GM21825 (cell line): Measurements from ENCODE around the gene OR11H6.
"Not testable (repeated sequence)": the region's sequence is repeated elsewhere in the genome, so short reads cannot be mapped to it uniquely, and the experiment has no call there.

Experiments
- ATAC-seq: cut with Tn5 transposase; IDR thresholded peaks from one replicate; pipeline ENCODE4 v1.9.1; 2021; ENCODE audit warnings: mild to moderate bottlenecking, moderate library complexity; ENCODE audit not compliant: unreplicated experiment

Gene OR11H6

DNA sequence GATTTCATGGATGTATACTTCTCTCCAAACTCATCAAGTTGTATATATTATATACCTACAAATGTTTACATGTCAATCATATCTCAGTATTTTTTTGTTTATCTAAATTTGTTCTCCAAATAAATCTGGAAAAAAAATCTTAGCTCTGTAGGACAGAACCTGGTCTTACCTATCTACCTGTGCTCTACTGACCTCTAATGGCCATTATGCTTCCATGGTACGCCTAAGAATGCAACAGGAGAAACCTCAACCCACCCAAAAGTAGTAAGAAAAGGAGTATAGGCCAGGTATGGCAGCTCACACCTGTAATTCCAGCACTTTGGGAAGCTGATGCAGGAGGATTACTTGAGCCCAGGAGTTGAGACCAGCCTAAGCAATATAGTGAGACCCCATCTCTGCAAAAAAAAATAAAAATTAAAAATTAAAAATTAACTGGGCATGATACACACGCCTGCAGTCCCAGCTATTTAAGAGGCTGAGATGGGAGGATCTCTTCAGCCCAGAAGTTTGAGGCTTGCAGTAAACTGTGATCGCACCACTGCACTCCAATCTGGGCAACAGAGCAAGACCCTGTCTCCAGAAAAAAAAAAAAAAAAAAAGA, 24.2 kb downstream of the OR11H6 start:
- no peak for ATAC-seq

DNA sequence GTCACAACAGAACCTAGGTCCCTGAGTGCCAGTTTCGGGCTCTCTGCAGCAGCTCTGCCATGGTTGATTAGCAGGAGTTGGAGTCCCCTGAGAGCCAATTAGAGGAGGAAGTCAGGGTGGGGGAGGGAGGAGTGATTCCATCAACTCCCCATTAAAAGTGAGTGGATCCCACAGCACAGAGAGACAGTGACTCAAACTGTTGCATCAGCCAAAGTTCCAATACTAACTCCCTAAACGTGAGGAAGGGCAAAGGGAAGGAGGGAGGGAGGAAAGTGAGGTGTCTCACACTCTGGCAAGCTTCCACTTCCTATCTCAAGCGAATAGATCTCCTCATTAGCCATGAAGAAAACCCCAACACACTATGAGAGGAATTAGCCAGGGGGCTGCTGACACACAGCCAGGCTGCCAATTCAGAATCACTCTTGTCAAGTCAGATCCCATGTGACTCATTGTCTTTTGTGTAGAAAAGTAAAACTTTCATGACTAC, 39.2 kb downstream of the OR11H6 start:
- ATAC-seq: no peak

DNA sequence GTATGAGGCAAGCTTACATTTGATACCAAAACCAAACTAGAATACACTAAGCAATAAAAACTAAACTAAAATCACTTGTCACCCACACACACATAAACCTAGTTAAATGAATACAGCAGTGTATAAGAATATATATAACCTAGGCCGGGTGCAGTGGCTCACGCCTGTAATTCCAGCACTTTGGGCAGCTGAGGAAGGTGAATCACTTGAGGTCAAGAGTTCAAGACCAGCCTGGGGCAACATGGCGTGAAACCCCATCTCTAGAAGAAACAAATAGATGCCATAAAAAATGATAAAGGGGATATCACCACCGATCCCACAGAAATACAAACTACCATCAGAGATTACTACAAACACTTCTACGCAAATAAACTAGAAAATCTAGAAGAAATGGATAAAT, 40.9 kb downstream of the OR11H6 start:
- ATAC-seq: not testable (repeated sequence)

DNA sequence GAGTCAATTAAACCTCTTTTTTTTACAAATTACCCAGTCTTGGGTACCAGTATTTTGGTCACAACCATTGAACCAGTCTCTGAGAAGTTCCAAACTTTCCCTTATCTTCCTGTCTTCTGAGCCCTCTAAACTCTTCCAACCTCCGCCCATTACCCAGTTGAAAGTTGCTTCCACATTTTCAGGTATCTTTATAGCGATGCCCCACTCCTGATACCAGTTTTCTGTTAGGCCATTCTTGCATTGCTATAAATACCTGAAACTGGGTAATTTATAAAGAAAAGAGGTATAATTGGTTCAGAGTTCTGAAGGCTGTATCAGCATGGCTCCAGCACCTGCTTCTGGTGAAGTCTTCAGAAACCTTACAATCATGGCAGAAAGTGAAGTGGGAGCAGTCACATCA, 50.6 kb downstream of the OR11H6 start:
- ATAC-seq: no peak
